Adrenal gland (tissue), 12 donors: ENCODE data around the gene ZC3H11A. TPM values are rescaled to one million over a fixed set of nuclear protein-coding genes. Genes with fewer than 3 reads are reported as not detected.
A peak's percentile ranks its signal among the peaks of the same experiment; 100 is the strongest.
"Not testable (repeated sequence)": the region's sequence is repeated elsewhere in the genome, so short reads cannot be mapped to it uniquely, and the experiment has no call there.

Experiments
- DNase-seq, 7 donors: peaks; one replicate each; pipeline ENCODE4 v3.0.0-alpha.2; 2019 to 2020
- H3K27ac ChIP-seq, 5 donors: fragments of 200-600 bp; sonication (generic) in 4 of 5; 1 replicate in 3 of 5; 2 replicates in 2 of 5; pipeline versions ENCODE4 v1.5.1 to v1.8.0; 2016 to 2020; ENCODE audit warnings: mild to moderate bottlenecking in 1 of 5
- H3K27me3 ChIP-seq: fragments of 200-600 bp; 2 replicates; pipeline ENCODE4 v1.8.0; 2021
- H3K36me3 ChIP-seq, 2 donors: fragments of 200-600 bp; replicated peaks in 1 of 2; 1 replicate in 1 of 2; 2 replicates in 1 of 2; pipeline versions ENCODE4 v1.5.1 to v1.8.0; 2018 to 2022
- H3K4me1 ChIP-seq, 2 donors: fragments of 200-600 bp; replicated peaks in 1 of 2; 1 replicate in 1 of 2; 2 replicates in 1 of 2; pipeline versions ENCODE4 v1.5.1 to v1.8.0; 2018 to 2021
- H3K4me3 ChIP-seq, 4 donors: fragments of 200-600 bp; sonication (generic) in 3 of 4; one replicate each; pipeline ENCODE4 v1.5.1; 2016 to 2018
- H3K9me3 ChIP-seq, 3 donors: fragments of 200-600 bp; sonication (generic) in 1 of 3; replicated peaks in 1 of 3; 1 replicate in 2 of 3; 2 replicates in 1 of 3; pipeline versions ENCODE4 v1.5.1 to v1.8.0; 2016 to 2021
- POLR2A ChIP-seq, 2 donors: fragments of 450-650 bp; IDR thresholded peaks; one replicate each; pipeline ENCODE4 v1.6.1; 2017; ENCODE audit warnings: antibody characterized with exemption in 2 of 2, mild to moderate bottlenecking in 2 of 2, moderate library complexity in 1 of 2
- WGBS, 4 donors: extraction: QIAGEN DNeasy Blood & Tissue Kit in 2 of 4; methylation state at CpG; one replicate each; pipeline versions ENCODE4 v1.1.5 to v1.1.7; 2013 to 2017; 5-methylcytosine and 5-hydroxymethylcytosine counted together
- intact Hi-C, 2 donors: fragments of 100-400 bp; cut with DNase I; formaldehyde crosslinking; loops; one replicate each; pipeline versions ENCODE4 v1.14.1 to v1.15.0; 2022 to 2023
- polyA plus RNA-seq, 3 donors: library from polyadenylated mRNA; stranded (reverse); fragments of 200-250 nt in 2 of 3; fragments of 350-450 nt in 1 of 3; fragmentation: Illumina TruSeq in 1 of 3; extraction: RNeasy Lipid Tissue Mini Kit (QIAGEN cat#74804) in 1 of 3; gene quantifications; one replicate each; pipeline ENCODE4 v1.2.3, GENCODE V29; 2013 to 2014
- total RNA-seq, 9 donors: library from RNA; depleted of rRNA in 4 of 9; stranded (reverse); fragments of >200 nt in 4 of 9; fragments of 120-200 nt in 1 of 9; fragmentation: NEBNext Ultra II Directional in 1 of 9; extraction: Animal tissue kit (Norgen Biotek cat#: 25700) in 1 of 9; gene quantifications; one replicate each; pipeline versions ENCODE4 v1.1.0 to v1.2.4, GENCODE V29; 2013 to 2023
- TF ChIP-seq, protein P1 (sequence below), 6 experiments: fragments of 450-650 bp in 4 of 6; fragments of 200-600 bp in 2 of 6; sonication (generic) in 1 of 6; IDR thresholded peaks; 1 replicate in 5 of 6; 2 replicates in 1 of 6; pipeline versions ENCODE4 v1.5.1 to v1.8.0; 2016 to 2021; ENCODE audit warnings: antibody characterized with exemption in 6 of 6, mild to moderate bottlenecking in 2 of 6, moderate library complexity in 1 of 6
- donor health status: healthy with polysubstance abuse.
- donor health status: Bipolar disorder and iron deficiency.
- donor health status: DM: yes; HTN: yes; CAD: no.
- donor health status: DM: no; HTN: no; CAD: no.
- donor health status: DM: no; HTN: no; CAD: no.
- donor health status: DM: yes; HTN: yes; CAD: no.

ZC3H11A gene
- total and polyA plus RNA-seq, 12 donors: 45.7 to 108 (median 75.8) TPM

DNA sequence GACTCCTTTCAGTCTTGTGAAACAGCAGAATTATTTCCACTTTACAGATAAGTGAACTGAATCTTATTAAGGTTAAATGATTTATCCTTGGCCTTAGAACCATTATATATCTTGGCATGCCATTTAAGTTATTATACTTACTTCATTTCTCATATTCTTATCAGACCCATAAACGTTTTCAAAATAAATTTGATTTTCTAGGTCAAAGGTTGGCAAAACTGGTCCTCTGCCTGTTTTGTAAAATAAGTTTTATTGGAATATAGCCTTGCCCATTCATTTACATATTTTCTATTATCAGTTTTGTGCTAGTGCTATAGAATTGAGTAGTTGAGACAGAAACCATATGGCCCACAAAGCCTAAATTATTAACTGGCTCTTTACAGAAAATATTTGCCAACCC is 33.1 kb downstream of the ZC3H11A start:
- DNase-seq: no peak
- TF ChIP-seq, protein P1, sequence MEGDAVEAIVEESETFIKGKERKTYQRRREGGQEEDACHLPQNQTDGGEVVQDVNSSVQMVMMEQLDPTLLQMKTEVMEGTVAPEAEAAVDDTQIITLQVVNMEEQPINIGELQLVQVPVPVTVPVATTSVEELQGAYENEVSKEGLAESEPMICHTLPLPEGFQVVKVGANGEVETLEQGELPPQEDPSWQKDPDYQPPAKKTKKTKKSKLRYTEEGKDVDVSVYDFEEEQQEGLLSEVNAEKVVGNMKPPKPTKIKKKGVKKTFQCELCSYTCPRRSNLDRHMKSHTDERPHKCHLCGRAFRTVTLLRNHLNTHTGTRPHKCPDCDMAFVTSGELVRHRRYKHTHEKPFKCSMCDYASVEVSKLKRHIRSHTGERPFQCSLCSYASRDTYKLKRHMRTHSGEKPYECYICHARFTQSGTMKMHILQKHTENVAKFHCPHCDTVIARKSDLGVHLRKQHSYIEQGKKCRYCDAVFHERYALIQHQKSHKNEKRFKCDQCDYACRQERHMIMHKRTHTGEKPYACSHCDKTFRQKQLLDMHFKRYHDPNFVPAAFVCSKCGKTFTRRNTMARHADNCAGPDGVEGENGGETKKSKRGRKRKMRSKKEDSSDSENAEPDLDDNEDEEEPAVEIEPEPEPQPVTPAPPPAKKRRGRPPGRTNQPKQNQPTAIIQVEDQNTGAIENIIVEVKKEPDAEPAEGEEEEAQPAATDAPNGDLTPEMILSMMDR (IDR thresholded peaks at IDR 0.05): no peak
- TF ChIP-seq POLR2A (IDR thresholded peaks at IDR 0.05): no peak
- intact Hi-C loops: no loop called here
- whole genome bisulfite sequencing, 4 donors: 10 to 17% (median 12%) methylated on average over 1 of the region's 1 CpG
- peaks cover 4 to 27% of the 10 kb centered on the region in 2 donors for H3K4me1 ChIP-seq
- no peak overlapping the region for H3K4me3 ChIP-seq
- no peaks in the 10 kb centered on the region for H3K27me3 ChIP-seq
- H3K27ac ChIP-seq: peak overlapping the region; percentile 25 to 76 (median 62)
- no peaks in the 10 kb centered on the region for H3K9me3 ChIP-seq
- H3K36me3 ChIP-seq: peaks cover 0 to 65% of the 10 kb centered on the region in 2 donors

DNA sequence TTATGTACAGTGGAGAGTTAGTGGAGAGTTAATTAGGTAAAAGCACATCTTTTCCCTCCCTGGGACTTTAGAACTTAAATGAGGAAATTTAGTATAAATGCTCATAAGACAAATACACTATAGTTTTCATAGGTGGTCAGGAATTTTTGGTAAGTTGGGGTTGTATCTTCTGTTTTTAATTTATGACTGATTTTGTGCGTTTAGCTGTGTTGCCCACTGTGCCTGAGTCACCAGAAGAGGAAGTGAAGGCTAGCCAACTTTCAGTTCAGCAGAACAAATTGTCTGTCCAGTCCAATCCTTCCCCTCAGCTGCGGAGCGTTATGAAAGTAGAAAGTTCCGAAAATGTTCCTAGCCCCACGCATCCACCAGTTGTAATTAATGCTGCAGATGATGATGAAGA is 33.8 kb downstream of the ZC3H11A start:
- H3K36me3 ChIP-seq: peaks cover 0 to 66% of the 10 kb centered on the region in 2 donors
- 4 to 27% (median 20%) methylated on average over 5 of the region's 5 CpGs for WGBS, 4 donors
- H3K27me3 ChIP-seq, H3K9me3 ChIP-seq, intact Hi-C loops: not testable (repeated sequence)
- H3K27ac ChIP-seq: peak overlapping the region; percentile 25 to 76 (median 62)
- H3K4me1 ChIP-seq: peaks cover 4 to 23% of the 10 kb centered on the region in 2 donors
- DNase-seq: peak in 1 of 7 donors; percentile 20
- H3K4me3 ChIP-seq: peak overlapping the region in 1 of 4 donors; percentile 11

DNA sequence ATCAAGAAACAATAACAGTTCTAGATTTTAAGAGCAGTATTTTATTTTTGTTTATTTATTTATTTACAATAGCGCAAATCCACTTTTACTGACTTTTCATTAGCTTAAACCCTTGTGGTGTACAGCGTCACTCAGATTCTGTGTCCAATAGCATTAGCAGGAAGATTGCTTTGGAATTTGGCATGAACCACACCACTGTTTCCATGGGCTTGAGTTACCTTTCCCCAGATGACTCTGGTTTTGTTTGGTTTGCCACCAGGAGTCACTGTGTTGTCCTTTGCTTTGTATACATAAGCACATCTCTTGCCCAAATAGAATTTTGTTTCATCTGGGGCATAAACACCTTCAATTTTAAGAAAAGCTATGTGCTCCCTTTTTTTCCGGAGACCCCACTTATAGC is 40.1 kb downstream of the ZC3H11A start:
- Histone ChIP-seq H3K9me3 (no peaks in the 10 kb centered on the region), H3K27me3 (no peaks in the 10 kb centered on the region), H3K4me1 (no peaks in the 10 kb centered on the region), H3K4me3 (no peak overlapping the region), H3K27ac (no peak overlapping the region), H3K36me3 (peaks cover 0 to 98% of the 10 kb centered on the region in 2 donors)
- WGBS, 4 donors: 97 to 100% (median 98%) methylated on average over 3 of the region's 3 CpGs
- no peak for DNase-seq
- no peak for TF ChIP-seq POLR2A (IDR thresholded peaks at IDR 0.05)
- TF ChIP-seq, protein P1 (IDR thresholded peaks at IDR 0.05): no peak
- intact Hi-C loops: no loop called here

DNA sequence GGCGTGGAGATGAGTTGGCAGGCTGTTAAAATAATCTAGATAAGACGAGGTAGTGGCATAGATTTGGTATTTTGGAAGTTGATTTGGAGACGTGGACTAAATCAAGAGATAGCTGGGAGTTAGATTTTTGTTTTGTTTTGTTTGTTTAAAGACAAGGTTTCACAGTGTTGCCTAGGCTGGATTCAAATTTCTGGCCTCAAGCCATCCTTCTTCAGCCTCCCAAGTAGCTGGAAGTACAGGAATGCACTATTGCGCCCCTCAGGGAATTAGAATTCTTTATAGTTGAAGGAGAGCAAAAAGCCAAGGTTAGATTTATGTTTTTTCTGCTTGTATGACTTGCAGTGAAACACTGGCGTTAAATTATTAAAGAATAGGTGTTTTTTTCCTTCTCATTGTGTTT is 43.7 kb downstream of the ZC3H11A start:
- Histone ChIP-seq H3K36me3 (peaks cover 0 to 71% of the 10 kb centered on the region in 2 donors), H3K27me3 (no peaks in the 10 kb centered on the region), H3K4me1 (no peaks in the 10 kb centered on the region), H3K27ac (peak overlapping the region in 1 of 5 donors; percentile 25), H3K9me3 (no peaks in the 10 kb centered on the region), H3K4me3 (no peak overlapping the region)
- no peak for TF ChIP-seq POLR2A (IDR thresholded peaks at IDR 0.05)
- TF ChIP-seq, protein P1 (IDR thresholded peaks at IDR 0.05): no peak
- intact Hi-C loops: no loop called here
- peak in 1 of 7 donors; percentile 32 for DNase-seq
- WGBS, 4 donors: 49 to 65% (median 58%) methylated on average over 5 of the region's 5 CpGs

DNA sequence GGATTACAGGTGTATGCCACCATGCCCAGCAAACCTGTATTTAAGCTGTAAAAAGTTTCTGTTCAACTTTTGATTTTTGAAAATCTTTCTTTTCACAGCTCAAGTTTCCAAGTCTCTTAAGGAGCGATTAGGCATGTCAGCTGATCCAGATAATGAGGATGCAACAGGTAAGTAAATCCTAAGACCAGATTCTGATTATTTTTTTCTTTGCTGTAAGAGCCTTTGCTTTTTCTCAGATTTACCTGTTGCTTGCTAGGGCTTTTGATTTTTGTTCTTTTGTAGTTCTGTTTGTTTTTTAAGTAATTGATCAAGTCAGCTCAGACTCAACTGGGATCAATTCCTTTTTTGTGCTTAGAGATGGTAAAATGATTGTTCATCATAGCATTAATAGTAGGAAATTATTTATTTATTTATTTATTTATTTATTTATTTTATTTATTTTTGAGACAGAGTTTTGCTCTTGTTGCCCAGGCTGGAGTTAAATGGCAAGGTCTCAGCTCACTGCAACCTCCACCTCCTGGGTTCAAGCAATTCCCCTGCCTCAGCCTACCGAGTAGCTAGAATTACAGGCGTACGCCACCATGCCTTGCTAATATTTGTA is 44.9 kb downstream of the ZC3H11A start:
- no peak for DNase-seq
- intact Hi-C loops: no loop called here
- Histone ChIP-seq H3K36me3 (peaks cover 0 to 59% of the 10 kb centered on the region in 2 donors), H3K9me3 (no peaks in the 10 kb centered on the region), H3K27me3 (no peaks in the 10 kb centered on the region), H3K4me1 (no peaks in the 10 kb centered on the region), H3K27ac (no peak overlapping the region), H3K4me3 (no peak overlapping the region)
- 97 to 100% (median 98%) methylated on average over 4 of the region's 4 CpGs for WGBS, 4 donors
- TF ChIP-seq, protein P1 (IDR thresholded peaks at IDR 0.05): no peak
- TF ChIP-seq POLR2A (IDR thresholded peaks at IDR 0.05): no peak
